GM03348 (cell line): Measurements from ENCODE around the gene PSAPL1.

Experiments used
- DNase-seq: peaks from one replicate; pipeline ENCODE4 v3.0.0; 2012; ENCODE audit warnings: low spot score

The PSAPL1 gene

GRCh38 chr4:7396186-7396910 lies 38.4 kb downstream of the PSAPL1 start:
- DNase-seq = no peak

- no peak for DNase-seq
These were observed 39.1 kb downstream of the PSAPL1 start for GRCh38 chr4:7395645-7396044.

GRCh38 chr4:7394681-7395451 lies 39.9 kb downstream of the PSAPL1 start:
- no peak for DNase-seq

- DNase-seq = no peak
These were observed 40.8 kb downstream of the PSAPL1 start for GRCh38 chr4:7393601-7394575.

- peak; percentile 83 for DNase-seq
These were observed 42.0 kb downstream of the PSAPL1 start for GRCh38 chr4:7392438-7393421.

- no peak for DNase-seq
These were observed 42.9 kb downstream of the PSAPL1 start for GRCh38 chr4:7391637-7392437.

GRCh38 chr4:7390906-7391636 lies 43.7 kb downstream of the PSAPL1 start:
- DNase-seq = no peak

GRCh38 chr4:7390336-7390735 lies 44.4 kb downstream of the PSAPL1 start:
- DNase-seq = no peak

- no peak for DNase-seq
These were observed 45.0 kb downstream of the PSAPL1 start for GRCh38 chr4:7389719-7390118.

- no peak for DNase-seq
These were observed 45.5 kb downstream of the PSAPL1 start for GRCh38 chr4:7389101-7389701.

GRCh38 chr4:7388627-7389026 lies 46.1 kb downstream of the PSAPL1 start:
- no peak for DNase-seq

GRCh38 chr4:7387925-7388324 lies 46.8 kb downstream of the PSAPL1 start:
- no peak for DNase-seq

- no peak for DNase-seq
These were observed 49.5 kb downstream of the PSAPL1 start for GRCh38 chr4:7384929-7385890.

GRCh38 chr4:7384003-7384928 lies 50.5 kb downstream of the PSAPL1 start:
- DNase-seq = no peak

- DNase-seq = no peak
These were observed 51.5 kb downstream of the PSAPL1 start for GRCh38 chr4:7383266-7383665.

- no peak for DNase-seq
These were observed 52.1 kb downstream of the PSAPL1 start for GRCh38 chr4:7382634-7383014.
